Measurements from ENCODE around the gene SRRM5. TPM values are rescaled to one million over a fixed set of nuclear protein-coding genes. Genes with fewer than 3 reads are reported as not detected.
"Not testable (repeated sequence)": the region's sequence is repeated elsewhere in the genome, so short reads cannot be mapped to it uniquely, and the experiment has no call there.

Gene SRRM5
- total RNA-seq, 1 donor from 2014 or later: 0.23 TPM

DNA sequence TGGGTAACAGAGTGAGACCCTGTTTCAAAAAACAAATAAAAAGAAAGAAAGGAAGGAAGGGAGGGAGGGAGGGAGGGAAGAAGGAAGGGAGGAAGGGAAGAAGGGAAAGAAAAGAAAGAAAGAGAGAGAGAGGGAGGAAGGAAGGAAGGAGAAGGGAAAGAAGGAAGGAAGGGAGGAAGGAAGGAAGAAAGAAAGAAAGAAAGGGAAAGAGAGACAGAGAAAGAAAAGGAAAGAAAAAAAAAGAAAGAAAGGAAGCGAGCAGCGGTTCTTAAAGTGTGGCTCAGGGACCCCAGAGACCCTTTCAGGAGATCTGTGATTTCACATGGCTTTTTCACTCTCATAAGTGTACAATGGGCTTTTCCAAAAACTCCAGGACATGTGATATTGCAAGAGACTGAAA lies 37.6 kb downstream of the SRRM5 start:
- Mint-ChIP-seq H3K4me1 (ENCODE audit: low read depth, unreplicated experiment) (no peaks in the 10 kb centered on the region), H3K27ac (ENCODE audit: unreplicated experiment) (no peak overlapping the region), H3K36me3 (ENCODE audit: low read depth, unreplicated experiment) (peaks cover 21% of the 10 kb centered on the region), H3K9me3 (ENCODE audit: unreplicated experiment) (peaks cover 4% of the 10 kb centered on the region), H3K4me3 (ENCODE audit: unreplicated experiment) (no peak overlapping the region), H3K27me3 (ENCODE audit: low read depth, unreplicated experiment) (no peaks in the 10 kb centered on the region)
- no peak for DNase-seq (ENCODE audit: low read depth)
- Histone ChIP-seq H3K4me1 (ENCODE audit: insufficient read depth, low read length) (no peaks in the 10 kb centered on the region), H3K36me3 (ENCODE audit: insufficient read depth, low read length) (peaks cover 48% of the 10 kb centered on the region), H3K9ac (ENCODE audit: low read length) (no peak overlapping the region), H3K27me3 (ENCODE audit: insufficient read depth, low read length) (no peaks in the 10 kb centered on the region), H4K20me1 (ENCODE audit: insufficient read depth, low read length) (peaks cover 41% of the 10 kb centered on the region), H3K79me2 (ENCODE audit: insufficient read depth, low read length) (peaks cover 4% of the 10 kb centered on the region), H3K4me2 (ENCODE audit: low read length) (no peak overlapping the region), H3K4me3 (ENCODE audit: insufficient read depth, low read depth, low read length) (no peak overlapping the region), H2AFZ (ENCODE audit: low read depth, low read length) (no peak overlapping the region), H3K9me3 (ENCODE audit: insufficient read depth, low read depth, low read length) (no peaks in the 10 kb centered on the region), H3K27ac (ENCODE audit: low read depth, low read length) (no peak overlapping the region)
- FAIRE-seq: no peak
- TF ChIP-seq, protein P1, sequence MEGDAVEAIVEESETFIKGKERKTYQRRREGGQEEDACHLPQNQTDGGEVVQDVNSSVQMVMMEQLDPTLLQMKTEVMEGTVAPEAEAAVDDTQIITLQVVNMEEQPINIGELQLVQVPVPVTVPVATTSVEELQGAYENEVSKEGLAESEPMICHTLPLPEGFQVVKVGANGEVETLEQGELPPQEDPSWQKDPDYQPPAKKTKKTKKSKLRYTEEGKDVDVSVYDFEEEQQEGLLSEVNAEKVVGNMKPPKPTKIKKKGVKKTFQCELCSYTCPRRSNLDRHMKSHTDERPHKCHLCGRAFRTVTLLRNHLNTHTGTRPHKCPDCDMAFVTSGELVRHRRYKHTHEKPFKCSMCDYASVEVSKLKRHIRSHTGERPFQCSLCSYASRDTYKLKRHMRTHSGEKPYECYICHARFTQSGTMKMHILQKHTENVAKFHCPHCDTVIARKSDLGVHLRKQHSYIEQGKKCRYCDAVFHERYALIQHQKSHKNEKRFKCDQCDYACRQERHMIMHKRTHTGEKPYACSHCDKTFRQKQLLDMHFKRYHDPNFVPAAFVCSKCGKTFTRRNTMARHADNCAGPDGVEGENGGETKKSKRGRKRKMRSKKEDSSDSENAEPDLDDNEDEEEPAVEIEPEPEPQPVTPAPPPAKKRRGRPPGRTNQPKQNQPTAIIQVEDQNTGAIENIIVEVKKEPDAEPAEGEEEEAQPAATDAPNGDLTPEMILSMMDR (IDR thresholded peaks at IDR 0.05; ENCODE audit: insufficient read depth, low read depth, low read length): no peak
- no peak for TF ChIP-seq EZH2 (IDR thresholded peaks at IDR 0.05; ENCODE audit: insufficient read depth, low read length)

DNA sequence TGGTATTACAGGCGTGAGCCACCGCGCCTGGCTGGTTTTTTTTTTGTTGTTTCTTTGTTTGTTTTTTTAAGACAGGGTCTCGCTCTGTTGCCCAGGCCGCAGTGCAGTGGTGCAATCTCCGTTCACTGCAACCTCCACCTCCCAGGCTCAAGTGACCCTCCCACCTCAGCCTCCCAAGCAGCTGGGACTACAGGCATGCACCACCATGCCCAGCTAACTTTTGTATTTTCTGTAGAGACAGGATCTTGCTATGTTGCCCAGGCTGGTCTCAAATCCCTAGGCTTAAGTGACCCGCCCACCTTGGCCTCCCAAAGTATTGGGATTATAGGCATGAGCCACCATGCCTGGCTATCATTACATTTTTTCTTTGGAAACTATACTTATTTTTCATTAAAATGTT lies 38.4 kb downstream of the SRRM5 start:
- H3K4me2 ChIP-seq (ENCODE audit: low read length); H3K4me3 ChIP-seq (ENCODE audit: insufficient read depth, low read depth, low read length); H3K4me3 Mint-ChIP-seq (ENCODE audit: unreplicated experiment); H3K27ac Mint-ChIP-seq (ENCODE audit: unreplicated experiment); H2AFZ ChIP-seq (ENCODE audit: low read depth, low read length); H3K27me3 ChIP-seq (ENCODE audit: insufficient read depth, low read length); H3K4me1 Mint-ChIP-seq (ENCODE audit: low read depth, unreplicated experiment); H3K27me3 Mint-ChIP-seq (ENCODE audit: low read depth, unreplicated experiment); H3K9me3 Mint-ChIP-seq (ENCODE audit: unreplicated experiment); H3K79me2 ChIP-seq (ENCODE audit: insufficient read depth, low read length); H3K9me3 ChIP-seq (ENCODE audit: insufficient read depth, low read depth, low read length); FAIRE-seq; H3K27ac ChIP-seq (ENCODE audit: low read depth, low read length); DNase-seq (ENCODE audit: low read depth); H3K4me1 ChIP-seq (ENCODE audit: insufficient read depth, low read length); H3K9ac ChIP-seq (ENCODE audit: low read length): not testable (repeated sequence)
- peaks cover 26% of the 10 kb centered on the region for H3K36me3 Mint-ChIP-seq (ENCODE audit: low read depth, unreplicated experiment)
- Histone ChIP-seq H4K20me1 (ENCODE audit: insufficient read depth, low read length) (peaks cover 48% of the 10 kb centered on the region), H3K36me3 (ENCODE audit: insufficient read depth, low read length) (peaks cover 50% of the 10 kb centered on the region)

DNA sequence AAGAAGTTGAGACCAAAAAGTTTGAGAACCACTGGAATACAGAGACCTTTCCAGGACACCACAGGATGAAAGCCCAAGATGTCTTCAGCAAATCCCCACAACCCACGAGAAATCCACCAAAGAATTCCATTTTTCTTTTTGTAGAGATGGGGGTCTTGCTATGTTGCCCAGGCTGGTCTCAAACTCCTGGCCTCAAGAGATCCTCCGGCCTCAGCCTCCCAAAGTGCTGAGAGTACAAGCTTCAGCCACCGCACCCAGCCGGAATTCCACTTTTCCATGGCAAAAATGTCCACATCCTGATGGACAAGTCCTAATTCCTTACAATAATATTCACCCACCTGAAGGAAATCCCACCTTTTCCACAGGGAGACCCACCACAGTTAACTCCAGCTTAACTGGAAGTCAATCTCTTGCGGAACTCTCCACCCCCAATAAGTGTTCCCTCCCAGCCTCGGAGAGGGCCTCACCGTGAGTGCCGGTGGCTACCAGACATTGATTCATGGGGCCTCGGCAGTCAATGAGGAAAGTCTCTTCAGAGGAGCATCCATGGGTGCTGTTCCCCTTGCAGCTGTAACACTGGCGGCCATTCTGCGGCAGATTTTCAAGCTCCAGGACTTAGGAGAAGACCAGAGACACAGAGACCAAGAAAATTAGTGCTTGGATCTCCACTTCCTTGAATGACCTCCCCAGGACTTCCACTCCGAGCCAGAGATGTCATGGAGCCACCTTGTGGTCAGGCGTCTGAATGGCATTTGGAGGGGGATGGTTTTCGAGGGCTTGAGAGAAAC lies 40.1 kb downstream of the SRRM5 start:
- Histone ChIP-seq H3K79me2 (ENCODE audit: insufficient read depth, low read length) (peaks cover 4% of the 10 kb centered on the region), H3K9ac (ENCODE audit: low read length) (no peak overlapping the region), H4K20me1 (ENCODE audit: insufficient read depth, low read length) (peaks cover 61% of the 10 kb centered on the region), H3K4me2 (ENCODE audit: low read length) (no peak overlapping the region), H3K27ac (ENCODE audit: low read depth, low read length) (no peak overlapping the region), H3K27me3 (ENCODE audit: insufficient read depth, low read length) (no peaks in the 10 kb centered on the region), H3K36me3 (ENCODE audit: insufficient read depth, low read length) (peaks cover 61% of the 10 kb centered on the region), H2AFZ (ENCODE audit: low read depth, low read length) (no peak overlapping the region), H3K4me1 (ENCODE audit: insufficient read depth, low read length) (no peaks in the 10 kb centered on the region), H3K9me3 (ENCODE audit: insufficient read depth, low read depth, low read length) (no peaks in the 10 kb centered on the region), H3K4me3 (ENCODE audit: insufficient read depth, low read depth, low read length) (no peak overlapping the region)
- FAIRE-seq: no peak
- no peaks in the 10 kb centered on the region for H3K27me3 Mint-ChIP-seq (ENCODE audit: low read depth, unreplicated experiment)
- no peak for TF ChIP-seq EZH2 (IDR thresholded peaks at IDR 0.05; ENCODE audit: insufficient read depth, low read length)
- TF ChIP-seq, protein P1 (IDR thresholded peaks at IDR 0.05; ENCODE audit: insufficient read depth, low read depth, low read length): peak; percentile 55
- H3K4me3 Mint-ChIP-seq (ENCODE audit: unreplicated experiment): no peak overlapping the region
- DNase-seq (ENCODE audit: low read depth): peak; percentile 29
- H3K36me3 Mint-ChIP-seq (ENCODE audit: low read depth, unreplicated experiment): peaks cover 24% of the 10 kb centered on the region
- H3K27ac Mint-ChIP-seq (ENCODE audit: unreplicated experiment): no peak overlapping the region
- H3K9me3 Mint-ChIP-seq (ENCODE audit: unreplicated experiment): peaks cover 2% of the 10 kb centered on the region
- no peaks in the 10 kb centered on the region for H3K4me1 Mint-ChIP-seq (ENCODE audit: low read depth, unreplicated experiment)
